PC-3 (cell line): ENCODE data around the gene ZMIZ1. TPM values are rescaled to one million over a fixed set of nuclear protein-coding genes. Genes with fewer than 3 reads are reported as not detected.

ENCODE experiments used
- ATAC-seq: fragments of 200-7000 bp; cut with Tn5 transposase; 2 replicates; pipeline ENCODE4 v1.9.1; 2020; ENCODE audit warnings: mild to moderate bottlenecking, moderate library complexity
- BruUV-seq: library from RNA; stranded (reverse); fragments of 400-500 nt; replicated peaks from 2 replicates; lab custom pipeline; 2021; lab: Mats Ljungman, UMichigan
- CTCF ChIA-PET: fragments of 300-600 bp; sonication (Branson Sonifier 250); formaldehyde crosslinking; loops from one replicate; lab custom pipeline; 2022; ENCODE audit warnings: antibody characterized with exemption; lab: Charles Lee
- POLR2A ChIA-PET: fragments of 300-600 bp; sonication (Branson Sonifier 250); formaldehyde crosslinking; loops from one replicate; lab custom pipeline; 2022; ENCODE audit warnings: antibody characterized with exemption; ENCODE audit not compliant: unreplicated experiment; lab: Charles Lee
- DNase-seq: peaks from one replicate; pipeline ENCODE4 v3.0.0-alpha.2; 2015
- H2AFZ ChIP-seq: fragments of 300-600 bp; sonication (generic); 2 replicates; pipeline ENCODE4 v1.6.0; 2016; ENCODE audit warnings: antibody characterized with exemption, low read length
- H3F3A ChIP-seq: fragments of 300-600 bp; sonication (generic); one replicate; pipeline ENCODE4 v1.6.0; 2017; ENCODE audit warnings: antibody characterized with exemption, low read length, control low read depth, mild to moderate bottlenecking; ENCODE audit not compliant: unreplicated experiment
- H3K27ac ChIP-seq: fragments of 300-600 bp; sonication (generic); 2 replicates; pipeline ENCODE4 v1.5.1; 2016; ENCODE audit warnings: mild to moderate bottlenecking, low read length
- H3K27me3 ChIP-seq: fragments of 300-600 bp; sonication (generic); 2 replicates; pipeline ENCODE4 v1.6.1; 2016; ENCODE audit warnings: low read length, mixed read lengths
- H3K36me3 ChIP-seq: fragments of 300-600 bp; sonication (generic); 2 replicates; pipeline ENCODE4 v1.6.1; 2016; ENCODE audit warnings: low read depth, mixed run types, low read length, mixed read lengths
- H3K4me1 ChIP-seq: fragments of 300-600 bp; sonication (generic); 2 replicates; pipeline ENCODE4 v1.5.1; 2016; ENCODE audit warnings: low read length; ENCODE audit not compliant: insufficient read depth
- H3K4me2 ChIP-seq: fragments of 300-600 bp; sonication (generic); 2 replicates; pipeline ENCODE4 v1.6.0; 2016; ENCODE audit warnings: low read length
- H3K4me3 ChIP-seq: fragments of 300-600 bp; sonication (generic); 2 replicates; pipeline ENCODE4 v1.5.1; 2016; ENCODE audit warnings: mild to moderate bottlenecking, low read length, mixed read lengths
- H3K79me2 ChIP-seq: fragments of 300-600 bp; sonication (generic); 2 replicates; pipeline ENCODE4 v1.6.1; 2017; ENCODE audit warnings: low read length, mixed read lengths
- H3K9ac ChIP-seq: fragments of 300-600 bp; sonication (generic); 2 replicates; pipeline ENCODE4 v1.6.0; 2016; ENCODE audit warnings: mild to moderate bottlenecking, low read length
- H3K9me2 ChIP-seq: fragments of 300-600 bp; sonication (generic); replicated peaks from 2 replicates; pipeline ENCODE4 v1.6.1; 2016; ENCODE audit warnings: mixed run types, low read length, mixed read lengths
- H3K9me3 ChIP-seq: fragments of 300-600 bp; sonication (generic); 2 replicates; pipeline ENCODE4 v1.6.1; 2016; ENCODE audit warnings: low read length, mixed read lengths
- H4K20me1 ChIP-seq: fragments of 300-600 bp; sonication (generic); 2 replicates; pipeline ENCODE4 v1.6.1; 2016; ENCODE audit warnings: low read length, mixed read lengths
- EZH2 ChIP-seq: fragments of 300-600 bp; sonication (generic); IDR thresholded peaks from one replicate; pipeline ENCODE4 v1.6.1; 2017; ENCODE audit warnings: antibody characterized with exemption, mild to moderate bottlenecking, low read length; ENCODE audit not compliant: unreplicated experiment
- EZH2phosphoT487 ChIP-seq: fragments of 300-600 bp; sonication (generic); IDR thresholded peaks from 2 replicates; pipeline ENCODE4 v1.6.1; 2018; ENCODE audit warnings: mild to moderate bottlenecking, antibody characterized with exemption, low read length, borderline replicate concordance
- intact Hi-C: fragments of 100-400 bp; cut with micrococcal nuclease; formaldehyde crosslinking; loops from 2 replicates; pipeline ENCODE4 v1.9.0; 2023
- total RNA-seq: library from RNA; depleted of rRNA; stranded (reverse); fragments of >200 nt; gene quantifications from 2 replicates; pipeline ENCODE4 v1.2.3, GENCODE V29; 2014
- TF ChIP-seq, protein P1 (sequence below): fragments of 300-600 bp; sonication (generic); conservative IDR thresholded peaks from 2 replicates; pipeline ENCODE4 v1.5.1; 2017; ENCODE audit warnings: antibody characterized with exemption, low read depth, mild to moderate bottlenecking, low read length

Gene ZMIZ1
- total RNA-seq, 1 experiment from 2014 or later: 55.4 TPM

DNA sequence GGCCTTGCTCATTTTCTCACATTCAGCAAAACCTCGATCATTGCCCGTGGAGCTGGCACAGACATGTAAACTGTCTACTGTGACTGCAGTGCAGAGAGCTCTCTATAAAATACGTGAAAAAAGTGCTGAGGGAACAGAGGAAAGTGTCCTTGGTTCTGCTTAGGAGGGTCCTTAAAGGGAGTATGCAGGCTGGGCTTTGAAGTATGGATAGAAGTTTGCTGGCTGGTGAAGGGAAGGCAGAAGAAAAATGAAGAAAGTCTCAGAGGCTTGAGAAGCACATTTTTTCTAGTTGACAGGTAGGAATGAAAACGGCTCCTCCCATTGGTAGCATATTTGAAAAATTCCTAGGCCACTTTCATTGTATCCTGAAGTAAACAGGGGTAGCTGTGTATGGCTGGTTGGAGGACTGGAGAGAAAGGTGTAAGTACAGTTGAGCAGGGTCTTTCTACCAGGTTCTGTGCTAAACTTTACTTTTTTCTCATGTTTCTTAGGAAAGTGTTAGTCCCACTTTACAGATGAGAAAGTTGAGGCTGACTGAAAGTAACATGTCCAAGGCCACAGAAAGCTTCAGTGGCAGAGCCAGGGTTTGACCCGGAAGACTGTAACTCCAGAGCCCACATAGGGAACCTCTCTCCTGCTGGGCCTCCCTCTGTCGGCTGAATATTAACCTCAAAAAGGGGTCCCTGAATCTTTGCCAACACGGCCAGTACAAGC, 215.5 kb downstream of the ZMIZ1 start:
- Histone ChIP-seq H3K4me3 (no peak overlapping the region), H3F3A (no peaks in the 10 kb centered on the region), H3K79me2 (no peaks in the 10 kb centered on the region), H3K9ac (no peak overlapping the region), H3K9me2 (no peaks in the 10 kb centered on the region), H3K36me3 (peaks cover 6% of the 10 kb centered on the region; the same call in 1 of the 2 replicates), H3K4me1 (peaks cover 6% of the 10 kb centered on the region; the same call in 1 of the 2 replicates), H3K27me3 (no peaks in the 10 kb centered on the region), H3K9me3 (no peaks in the 10 kb centered on the region), H2AFZ (no peak overlapping the region), H3K4me2 (no peak overlapping the region), H3K27ac (no peak overlapping the region), H4K20me1 (no peaks in the 10 kb centered on the region)
- no peak for ATAC-seq
- intact Hi-C loops: no loop called here
- no TSS peak for BruUV-seq
- TF ChIP-seq EZH2phosphoT487 (no peak), EZH2 (no peak)
- TF ChIP-seq, protein P1, sequence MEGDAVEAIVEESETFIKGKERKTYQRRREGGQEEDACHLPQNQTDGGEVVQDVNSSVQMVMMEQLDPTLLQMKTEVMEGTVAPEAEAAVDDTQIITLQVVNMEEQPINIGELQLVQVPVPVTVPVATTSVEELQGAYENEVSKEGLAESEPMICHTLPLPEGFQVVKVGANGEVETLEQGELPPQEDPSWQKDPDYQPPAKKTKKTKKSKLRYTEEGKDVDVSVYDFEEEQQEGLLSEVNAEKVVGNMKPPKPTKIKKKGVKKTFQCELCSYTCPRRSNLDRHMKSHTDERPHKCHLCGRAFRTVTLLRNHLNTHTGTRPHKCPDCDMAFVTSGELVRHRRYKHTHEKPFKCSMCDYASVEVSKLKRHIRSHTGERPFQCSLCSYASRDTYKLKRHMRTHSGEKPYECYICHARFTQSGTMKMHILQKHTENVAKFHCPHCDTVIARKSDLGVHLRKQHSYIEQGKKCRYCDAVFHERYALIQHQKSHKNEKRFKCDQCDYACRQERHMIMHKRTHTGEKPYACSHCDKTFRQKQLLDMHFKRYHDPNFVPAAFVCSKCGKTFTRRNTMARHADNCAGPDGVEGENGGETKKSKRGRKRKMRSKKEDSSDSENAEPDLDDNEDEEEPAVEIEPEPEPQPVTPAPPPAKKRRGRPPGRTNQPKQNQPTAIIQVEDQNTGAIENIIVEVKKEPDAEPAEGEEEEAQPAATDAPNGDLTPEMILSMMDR: no peak
- CTCF ChIA-PET: interaction anchor here (0.6 kb wide), 1 partner anchor 89 kb away, joined by 4 read pairs; no protein-coding TSS in a partner anchor
- DNase-seq: peak; percentile 43
- POLR2A ChIA-PET: interaction anchor here (0.7 kb wide), 1 partner anchor 25 kb away, joined by 3 read pairs; no protein-coding TSS in a partner anchor

DNA sequence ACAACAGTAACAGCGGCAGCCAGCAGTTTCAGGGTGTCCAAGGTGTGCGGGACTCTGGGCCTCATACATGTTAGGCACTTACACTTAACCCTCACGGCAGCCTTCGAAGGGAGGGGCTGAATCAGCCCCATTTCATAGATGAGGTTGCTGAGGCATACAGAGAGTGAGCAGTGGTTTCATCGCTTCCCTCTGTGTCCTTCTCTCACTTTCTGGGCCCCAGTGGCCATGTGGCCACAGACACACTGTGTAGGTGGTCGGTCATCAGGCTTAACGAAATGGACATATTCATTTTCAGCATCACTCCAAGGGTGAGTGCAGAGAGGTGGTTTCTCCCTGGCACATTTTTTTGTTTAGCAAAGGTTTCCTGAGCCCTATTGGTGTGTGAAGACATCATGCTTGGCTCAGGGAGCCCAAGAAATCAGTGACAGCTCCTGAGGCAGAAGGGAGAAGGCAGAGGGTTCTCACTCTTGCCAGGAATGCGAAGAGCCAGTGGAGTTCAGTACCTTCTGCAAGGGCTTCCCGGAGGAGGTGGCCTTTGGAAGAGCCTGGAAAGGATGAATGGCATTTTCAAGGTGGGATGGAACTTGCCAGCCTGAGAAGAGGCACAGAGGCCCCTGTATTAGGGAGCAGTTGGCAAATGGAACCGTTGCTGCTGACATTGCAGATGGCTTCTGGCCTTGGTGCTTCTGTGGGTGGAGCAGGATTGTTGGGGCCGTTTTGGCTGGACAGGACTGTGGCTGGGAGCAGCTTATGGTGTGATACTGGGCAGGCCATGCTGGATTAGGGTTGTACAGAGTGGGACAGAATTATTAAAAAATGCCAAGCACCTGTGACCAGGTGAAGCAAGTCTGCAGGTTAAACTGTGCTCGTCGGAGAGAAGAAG, 216.8 kb downstream of the ZMIZ1 start:
- TF ChIP-seq EZH2 (no peak), EZH2phosphoT487 (no peak)
- TF ChIP-seq, protein P1: no peak
- H2AFZ ChIP-seq: no peak overlapping the region
- ChIA-PET POLR2A (no interaction called here), CTCF (no interaction called here)
- no peak overlapping the region for H3K9ac ChIP-seq
- peaks cover 6% of the 10 kb centered on the region; the same call in 1 of the 2 replicates for H3K4me1 ChIP-seq
- H3K4me3 ChIP-seq: no peak overlapping the region
- DNase-seq (no peak), ATAC-seq (no peak)
- peaks cover 6% of the 10 kb centered on the region; the same call in 1 of the 2 replicates for H3K36me3 ChIP-seq
- no peaks in the 10 kb centered on the region for H3K9me2 ChIP-seq
- H4K20me1 ChIP-seq: no peaks in the 10 kb centered on the region
- no peak overlapping the region for H3K4me2 ChIP-seq
- no TSS peak for BruUV-seq
- no peaks in the 10 kb centered on the region for H3K9me3 ChIP-seq
- H3K79me2 ChIP-seq: no peaks in the 10 kb centered on the region
- intact Hi-C loops: no loop called here
- H3K27me3 ChIP-seq: no peaks in the 10 kb centered on the region
- no peak overlapping the region for H3K27ac ChIP-seq
- H3F3A ChIP-seq: no peaks in the 10 kb centered on the region
